ENCODE data around the gene RASGRP3.
"Not testable (repeated sequence)": the region's sequence is repeated elsewhere in the genome, so short reads cannot be mapped to it uniquely, and the experiment has no call there.

Gene RASGRP3, protein sequence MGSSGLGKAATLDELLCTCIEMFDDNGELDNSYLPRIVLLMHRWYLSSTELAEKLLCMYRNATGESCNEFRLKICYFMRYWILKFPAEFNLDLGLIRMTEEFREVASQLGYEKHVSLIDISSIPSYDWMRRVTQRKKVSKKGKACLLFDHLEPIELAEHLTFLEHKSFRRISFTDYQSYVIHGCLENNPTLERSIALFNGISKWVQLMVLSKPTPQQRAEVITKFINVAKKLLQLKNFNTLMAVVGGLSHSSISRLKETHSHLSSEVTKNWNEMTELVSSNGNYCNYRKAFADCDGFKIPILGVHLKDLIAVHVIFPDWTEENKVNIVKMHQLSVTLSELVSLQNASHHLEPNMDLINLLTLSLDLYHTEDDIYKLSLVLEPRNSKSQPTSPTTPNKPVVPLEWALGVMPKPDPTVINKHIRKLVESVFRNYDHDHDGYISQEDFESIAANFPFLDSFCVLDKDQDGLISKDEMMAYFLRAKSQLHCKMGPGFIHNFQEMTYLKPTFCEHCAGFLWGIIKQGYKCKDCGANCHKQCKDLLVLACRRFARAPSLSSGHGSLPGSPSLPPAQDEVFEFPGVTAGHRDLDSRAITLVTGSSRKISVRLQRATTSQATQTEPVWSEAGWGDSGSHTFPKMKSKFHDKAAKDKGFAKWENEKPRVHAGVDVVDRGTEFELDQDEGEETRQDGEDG

DNA sequence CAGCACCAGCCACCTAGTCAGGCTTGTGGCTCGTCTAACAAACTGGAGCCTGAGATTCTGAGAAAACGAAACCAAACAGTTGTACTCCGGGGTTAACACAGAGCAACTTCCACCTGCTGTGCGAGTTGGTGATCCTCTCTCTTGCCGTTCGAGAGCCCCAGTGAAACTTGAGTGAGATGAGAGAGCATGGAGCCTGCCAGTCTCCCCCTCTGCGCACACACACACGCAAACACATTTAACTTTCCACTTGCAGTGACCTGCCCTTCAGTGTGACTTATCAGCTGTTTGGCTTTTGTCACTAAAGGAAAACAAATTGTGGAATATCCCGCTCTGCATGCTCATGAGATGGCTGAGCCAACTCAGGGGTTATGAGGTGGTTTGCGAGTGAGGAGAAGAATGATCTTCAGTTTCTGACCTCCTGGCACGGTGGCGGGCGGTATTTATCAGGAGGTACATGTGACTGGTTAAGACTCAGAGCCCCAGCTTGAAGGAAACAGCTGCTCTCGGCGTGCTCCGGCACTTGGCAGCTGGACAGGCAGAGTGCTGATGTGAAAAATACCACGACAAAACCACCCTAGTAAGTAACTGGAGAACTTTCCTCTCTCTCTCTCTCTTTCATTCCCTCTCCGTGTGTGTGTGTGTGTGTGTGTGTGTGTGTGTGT lies at the start of gene RASGRP3:
Gene RASGRP3, plus strand, starts transcription at position 519 of the 662 bp plus-strand sequence. CDS start 38,488 bp downstream, outside the sequence.
- ATAC-seq, result peak; percentile 71
- Mint-ChIP-seq H3K36me3 (ENCODE audit: low read depth) (no peaks in the 10 kb centered on the region), H3K27ac (peak within 1 kb of the TSS; percentile 96), H3K4me3 (peak within 1 kb of the TSS; percentile 92), H3K9me3 (no peaks in the 10 kb centered on the region), H3K4me1 (peaks cover 54% of the 10 kb centered on the region), H3K27me3 (no peaks in the 10 kb centered on the region)
- peak; percentile 60 for DNase-seq

GRCh38 chr2:33426666-33427231 lies 49.7 kb upstream of the RASGRP3 start:
- H3K9me3 Mint-ChIP-seq, result no peaks in the 10 kb centered on the region
- H3K27ac Mint-ChIP-seq, result no peak overlapping the region
- no peaks in the 10 kb centered on the region for H3K36me3 Mint-ChIP-seq (ENCODE audit: low read depth)
- H3K27me3 Mint-ChIP-seq, result peaks cover 5% of the 10 kb centered on the region
- no peak for ATAC-seq
- no peak for DNase-seq
- H3K4me1 Mint-ChIP-seq, result no peaks in the 10 kb centered on the region
- H3K4me3 Mint-ChIP-seq, result no peak overlapping the region

DNA sequence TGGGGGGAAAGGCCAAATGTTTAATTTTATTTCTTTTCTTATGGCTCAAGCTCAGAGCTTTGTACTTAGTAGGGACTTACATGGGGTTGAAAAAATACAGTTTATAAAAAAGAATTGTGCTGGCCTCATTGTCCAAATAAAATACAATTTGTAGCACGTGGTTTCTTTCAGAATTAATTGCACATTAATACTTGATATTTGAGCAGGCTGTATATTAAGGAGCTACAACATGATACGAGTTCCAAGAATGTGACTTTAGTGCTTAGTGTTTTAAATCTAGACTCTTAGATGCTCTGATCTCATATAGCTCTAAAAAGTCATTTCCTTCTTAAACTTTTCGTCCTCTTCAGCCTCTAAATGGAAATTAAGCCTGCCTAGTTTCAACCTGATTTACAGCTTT lies 46.4 kb upstream of the RASGRP3 start:
- H3K27ac Mint-ChIP-seq, result no peak overlapping the region
- no peak overlapping the region for H3K4me3 Mint-ChIP-seq
- H3K36me3 Mint-ChIP-seq (ENCODE audit: low read depth), result no peaks in the 10 kb centered on the region
- H3K27me3 Mint-ChIP-seq, result peaks cover 8% of the 10 kb centered on the region
- ATAC-seq (no peak), DNase-seq (no peak)
- H3K9me3 Mint-ChIP-seq, result no peaks in the 10 kb centered on the region
- H3K4me1 Mint-ChIP-seq, result no peaks in the 10 kb centered on the region

GRCh38 chr2:33430856-33431255 lies 45.6 kb upstream of the RASGRP3 start:
- no peak for DNase-seq
- Mint-ChIP-seq H3K36me3 (ENCODE audit: low read depth) (no peaks in the 10 kb centered on the region), H3K4me1 (no peaks in the 10 kb centered on the region), H3K27me3 (peaks cover 8% of the 10 kb centered on the region), H3K27ac (no peak overlapping the region), H3K4me3 (no peak overlapping the region), H3K9me3 (no peaks in the 10 kb centered on the region)
- no peak for ATAC-seq

DNA sequence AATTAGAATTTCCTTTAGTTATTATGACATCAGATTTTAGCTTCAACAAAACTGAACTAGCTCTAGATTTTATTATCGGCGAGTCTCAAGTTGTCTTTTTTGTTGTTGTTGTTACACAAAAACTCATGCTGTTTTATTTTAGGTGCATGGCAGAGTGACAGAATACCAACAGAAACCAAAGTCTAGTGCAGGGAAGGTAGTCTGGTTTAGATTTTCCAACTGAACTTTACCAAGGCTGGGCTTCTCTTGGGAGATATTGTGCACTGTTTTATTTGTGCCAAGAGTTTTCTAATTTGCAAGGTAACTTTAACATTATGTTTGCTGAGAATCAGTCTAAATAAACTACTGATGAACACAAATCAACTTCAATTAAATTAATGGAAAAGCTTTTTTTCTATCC lies 43.6 kb upstream of the RASGRP3 start:
- DNase-seq (no peak), ATAC-seq (no peak)
- no peaks in the 10 kb centered on the region for H3K36me3 Mint-ChIP-seq (ENCODE audit: low read depth)
- no peak overlapping the region for H3K27ac Mint-ChIP-seq
- no peaks in the 10 kb centered on the region for H3K4me1 Mint-ChIP-seq
- no peaks in the 10 kb centered on the region for H3K9me3 Mint-ChIP-seq
- H3K27me3 Mint-ChIP-seq, result peaks cover 8% of the 10 kb centered on the region
- no peak overlapping the region for H3K4me3 Mint-ChIP-seq

DNA sequence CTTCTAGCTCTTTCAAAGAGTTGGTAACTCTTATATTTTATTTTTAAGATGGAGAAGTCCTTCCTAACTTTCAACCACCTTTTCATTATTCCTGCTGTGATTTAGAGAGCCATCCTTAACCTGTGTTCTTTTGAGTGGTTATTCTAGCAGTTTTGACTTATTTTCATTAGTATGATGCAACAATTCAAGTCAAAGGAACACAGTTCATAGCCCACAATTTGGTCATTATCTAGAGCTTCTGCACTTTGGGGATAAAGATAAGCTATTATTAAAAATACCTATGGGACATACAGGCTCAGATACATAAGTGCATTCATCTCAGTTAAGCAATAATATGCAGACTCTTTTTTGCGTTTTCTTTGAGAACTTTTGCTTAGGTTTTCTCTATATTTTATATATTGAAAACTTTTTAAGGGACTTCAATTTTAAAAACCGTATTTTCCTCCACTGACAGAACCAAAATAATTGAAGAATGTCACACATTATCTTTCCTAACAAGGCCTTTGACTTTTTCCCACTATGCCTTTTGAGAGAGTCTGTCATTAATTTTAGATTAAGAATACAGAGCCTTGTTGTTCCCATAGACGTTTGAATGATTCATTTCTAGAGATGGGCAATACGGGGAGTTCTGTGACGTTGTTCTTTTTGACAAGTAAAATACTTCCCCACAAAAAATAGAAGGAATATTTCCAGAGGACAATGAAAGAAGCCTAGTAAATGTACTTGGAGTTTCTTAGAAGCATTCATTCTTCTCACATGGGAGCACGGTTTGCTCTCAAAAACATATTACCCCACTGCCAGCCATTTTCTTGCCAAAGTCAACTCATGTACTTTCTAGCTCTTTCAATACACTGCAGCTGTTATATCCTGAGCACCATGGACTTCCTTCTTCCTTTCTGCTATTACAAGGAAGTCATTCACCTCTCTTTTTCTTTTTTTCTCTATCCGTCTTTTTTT lies 42.9 kb upstream of the RASGRP3 start:
- Mint-ChIP-seq H3K4me3 (no peak overlapping the region), H3K4me1 (no peaks in the 10 kb centered on the region), H3K9me3 (no peaks in the 10 kb centered on the region), H3K27me3 (peaks cover 8% of the 10 kb centered on the region), H3K36me3 (ENCODE audit: low read depth) (no peaks in the 10 kb centered on the region), H3K27ac (no peak overlapping the region)
- ATAC-seq, result no peak
- DNase-seq, result no peak

- ATAC-seq, result no peak
- H3K27ac Mint-ChIP-seq, result no peak overlapping the region
Observed at GRCh38 chr2:33435518-33435917, 40.9 kb upstream of the RASGRP3 start.

DNA sequence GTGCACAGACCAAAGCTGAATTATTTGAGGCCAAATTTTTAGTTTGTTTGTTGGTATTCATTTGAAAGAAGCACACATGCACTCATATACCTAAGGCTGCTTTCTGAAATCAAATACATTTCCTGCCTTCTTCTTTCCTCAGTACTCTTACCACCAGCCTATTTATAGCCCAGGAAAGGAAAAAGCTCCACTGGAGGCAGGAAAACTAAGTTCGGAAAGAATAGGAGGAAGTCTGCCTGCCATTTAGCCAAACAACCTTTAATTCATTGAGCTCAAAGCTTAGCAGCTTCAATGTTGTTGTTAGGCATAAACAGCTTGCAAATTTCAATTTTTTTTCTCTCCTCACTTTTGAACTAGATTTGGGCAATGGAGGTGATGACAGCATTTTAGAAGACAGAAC lies 40.4 kb upstream of the RASGRP3 start:
- Mint-ChIP-seq H3K27ac (no peak overlapping the region), H3K36me3 (ENCODE audit: low read depth) (no peaks in the 10 kb centered on the region), H3K4me3 (no peak overlapping the region), H3K4me1 (no peaks in the 10 kb centered on the region), H3K27me3 (peaks cover 5% of the 10 kb centered on the region), H3K9me3 (no peaks in the 10 kb centered on the region)
- ATAC-seq (no peak), DNase-seq (no peak)

More at GRCh38 chr2:33435518-33435917, 40.9 kb upstream of the RASGRP3 start:
- Mint-ChIP-seq H3K4me1 (no peaks in the 10 kb centered on the region), H3K36me3 (ENCODE audit: low read depth) (no peaks in the 10 kb centered on the region), H3K27me3 (peaks cover 7% of the 10 kb centered on the region), H3K9me3 (no peaks in the 10 kb centered on the region), H3K4me3 (no peak overlapping the region)
- no peak for DNase-seq

- Mint-ChIP-seq H3K4me1 (no peaks in the 10 kb centered on the region), H3K4me3 (no peak overlapping the region), H3K36me3 (ENCODE audit: low read depth) (no peaks in the 10 kb centered on the region), H3K27me3 (peaks cover 5% of the 10 kb centered on the region), H3K9me3 (no peaks in the 10 kb centered on the region), H3K27ac (no peak overlapping the region)
- DNase-seq (no peak), ATAC-seq (no peak)
Observed at GRCh38 chr2:33437297-33437696, 39.2 kb upstream of the RASGRP3 start.

- ATAC-seq, result no peak
- no peak for DNase-seq
- no peaks in the 10 kb centered on the region for H3K36me3 Mint-ChIP-seq (ENCODE audit: low read depth)
- no peak overlapping the region for H3K27ac Mint-ChIP-seq
- peaks cover 5% of the 10 kb centered on the region for H3K27me3 Mint-ChIP-seq
- H3K4me1 Mint-ChIP-seq, result no peaks in the 10 kb centered on the region
- no peaks in the 10 kb centered on the region for H3K9me3 Mint-ChIP-seq
- no peak overlapping the region for H3K4me3 Mint-ChIP-seq
Observed at GRCh38 chr2:33437815-33438214, 38.6 kb upstream of the RASGRP3 start.

DNA sequence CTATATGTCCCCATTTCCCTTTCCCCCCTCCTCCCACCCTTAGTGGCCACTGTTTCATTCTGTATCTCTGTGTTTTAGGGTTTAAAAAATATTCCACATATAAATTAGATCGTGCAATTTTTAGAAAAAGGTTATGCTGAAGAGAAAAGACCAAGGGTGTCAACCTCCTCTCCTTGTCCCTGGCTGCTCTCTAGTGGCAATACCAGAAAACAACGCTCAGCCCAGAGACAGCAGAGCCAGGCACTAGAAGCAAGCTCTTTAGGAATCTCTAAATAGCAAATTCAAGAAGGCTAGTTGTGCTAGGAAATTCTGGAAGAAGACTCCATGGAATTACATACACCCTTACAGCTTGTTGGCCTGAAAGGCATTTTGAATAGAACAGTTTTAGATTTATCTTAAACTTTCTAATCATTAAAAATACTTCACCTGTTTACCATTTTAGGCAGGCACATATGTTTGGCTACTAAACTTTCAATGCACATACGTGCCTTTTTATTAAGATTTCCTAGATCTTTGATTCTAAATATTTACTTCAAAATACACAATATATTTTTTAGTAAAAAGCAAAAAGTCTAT lies 35.1 kb upstream of the RASGRP3 start:
- Mint-ChIP-seq H3K4me1 (no peaks in the 10 kb centered on the region), H3K36me3 (ENCODE audit: low read depth) (no peaks in the 10 kb centered on the region), H3K27me3 (peaks cover 1% of the 10 kb centered on the region), H3K9me3 (no peaks in the 10 kb centered on the region), H3K27ac (no peak overlapping the region), H3K4me3 (no peak overlapping the region)
- no peak for ATAC-seq
- DNase-seq, result no peak

DNA sequence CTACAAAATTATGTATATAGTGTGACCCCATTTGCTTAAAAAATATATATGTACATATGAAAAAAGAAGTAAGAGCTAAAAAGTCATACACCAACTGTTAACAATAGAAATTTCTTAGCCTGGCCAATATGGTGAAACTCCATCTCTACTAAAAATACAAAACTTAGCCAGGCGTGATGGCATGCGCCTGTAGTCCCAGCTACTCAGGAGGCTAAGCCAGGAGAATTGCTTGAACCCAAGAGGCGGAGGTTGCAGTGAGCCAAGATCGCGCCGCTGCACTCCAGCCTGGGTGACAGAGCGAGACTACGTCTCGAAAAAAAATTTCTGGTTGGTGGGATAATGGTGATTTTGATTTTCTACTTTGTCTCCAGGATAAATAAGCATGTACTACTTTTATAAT lies 34.4 kb upstream of the RASGRP3 start:
- H3K9me3 Mint-ChIP-seq; H3K4me1 Mint-ChIP-seq; DNase-seq; ATAC-seq; H3K27ac Mint-ChIP-seq; H3K4me3 Mint-ChIP-seq; H3K27me3 Mint-ChIP-seq; H3K36me3 Mint-ChIP-seq (ENCODE audit: low read depth): not testable (repeated sequence)

DNA sequence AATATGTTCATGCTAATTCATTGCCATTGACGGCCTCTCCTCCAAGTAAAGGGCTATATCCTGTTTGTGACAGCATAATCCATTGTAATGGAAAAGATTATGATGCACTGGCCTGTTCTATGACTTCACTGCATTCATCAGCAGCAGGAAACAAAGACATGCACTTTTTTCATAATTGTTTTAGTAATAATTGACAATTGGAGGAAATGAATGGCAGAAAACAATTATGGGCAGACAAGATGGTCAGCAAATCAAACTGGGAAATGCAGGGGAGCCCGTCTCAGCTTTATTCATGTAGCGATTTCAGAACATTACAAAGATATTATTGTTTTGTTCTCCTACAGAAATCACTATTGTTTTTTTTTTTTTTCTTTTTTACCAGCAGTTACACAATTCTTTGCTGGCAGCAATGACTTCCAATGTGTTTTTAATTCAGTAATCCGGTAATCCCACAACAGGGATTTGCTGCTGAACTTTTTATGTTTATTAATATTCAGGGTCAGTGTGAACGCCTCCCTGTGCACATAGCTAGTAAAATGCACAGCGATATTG lies 33.8 kb upstream of the RASGRP3 start:
- Mint-ChIP-seq H3K4me1 (no peaks in the 10 kb centered on the region), H3K4me3 (no peak overlapping the region), H3K27me3 (peaks cover 1% of the 10 kb centered on the region), H3K9me3 (no peaks in the 10 kb centered on the region), H3K36me3 (ENCODE audit: low read depth) (no peaks in the 10 kb centered on the region), H3K27ac (no peak overlapping the region)
- DNase-seq, result no peak
- ATAC-seq, result no peak
